ENCODE results near the gene PYHIN1. TPM values are rescaled to one million over a fixed set of nuclear protein-coding genes. Genes with fewer than 3 reads are reported as not detected.

PYHIN1 gene
- total and polyA plus RNA-seq, 2 experiments from 2014 or later = not detected

GRCh38 chr1:158978730-158979129, 47.4 kb downstream of the PYHIN1 start:
- no peak overlapping the region for H3K4me3 ChIP-seq
- Mint-ChIP-seq H3K4me3 (no peak overlapping the region), H3K36me3 (ENCODE audit: low read depth) (peaks cover 5% of the 10 kb centered on the region; the same call in 2 of the 3 replicates), H3K27ac (no peak overlapping the region), H3K27me3 (ENCODE audit: insufficient read depth, low read depth, poor library complexity) (peaks cover 4% of the 10 kb centered on the region), H3K4me1 (peaks cover 14% of the 10 kb centered on the region; the same call in 2 of the 3 replicates), H3K9me3 (peaks cover 16% of the 10 kb centered on the region)
- ATAC-seq = no peak
- no peak overlapping the region for H3K27ac ChIP-seq (ENCODE audit: low read depth)
- no peaks in the 10 kb centered on the region for H3K79me2 ChIP-seq (replicated peaks; ENCODE audit: insufficient read depth)
- peaks cover 10% of the 10 kb centered on the region; the same call in 1 of the 2 replicates for H3K4me1 ChIP-seq (ENCODE audit: insufficient read depth)
- H3K27me3 ChIP-seq (ENCODE audit: insufficient read depth) = no peaks in the 10 kb centered on the region
- H3F3A ChIP-seq (replicated peaks; ENCODE audit: low read depth) = no peaks in the 10 kb centered on the region
- H3K9me2 ChIP-seq (ENCODE audit: insufficient read depth) = peaks cover 13% of the 10 kb centered on the region
- no peak for DNase-seq (ENCODE audit: low spot score)
- H3K4me2 ChIP-seq = no peak overlapping the region
- H2AFZ ChIP-seq = no peak overlapping the region
- no peaks in the 10 kb centered on the region for H4K20me1 ChIP-seq (replicated peaks; ENCODE audit: insufficient read depth)
- TF ChIP-seq STAT1 (IDR thresholded peaks at IDR 0.05; ENCODE audit: unreplicated experiment) = no peak
- H3K36me3 ChIP-seq (ENCODE audit: insufficient read depth) = 0 out of 2 replicates have a peak, but pooled peaks cover 3% of the 10 kb centered on the region

- no peak overlapping the region for H3K4me3 ChIP-seq
- no peak overlapping the region for H3K4me2 ChIP-seq
- H3K27me3 Mint-ChIP-seq (ENCODE audit: insufficient read depth, low read depth, poor library complexity) = peaks cover 4% of the 10 kb centered on the region
- TF ChIP-seq NANOG (IDR thresholded peaks at IDR 0.05; ENCODE audit: borderline replicate concordance) (no peak), EZH2phosphoT487 (IDR thresholded peaks at IDR 0.05; ENCODE audit: unreplicated experiment) (no peak), ZNF331 (CRISPR knock-in tag; IDR thresholded peaks at IDR 0.05; ENCODE audit: low read depth) (no peak), CTCF (conservative IDR thresholded peaks at IDR 0.05; ENCODE audit: low read depth in 2 of 2) (no peak), ZNF114 (CRISPR knock-in tag; IDR thresholded peaks at IDR 0.05) (no peak), POLR2AphosphoS5 (IDR thresholded peaks at IDR 0.05; ENCODE audit: low read depth) (no peak), REST (IDR thresholded peaks at IDR 0.05; ENCODE audit: unreplicated experiment) (no peak), STAT1 (IDR thresholded peaks at IDR 0.05; ENCODE audit: unreplicated experiment) (no peak), JUNB (IDR thresholded peaks at IDR 0.05; ENCODE audit: unreplicated experiment) (no peak), CREB1 (CRISPR knock-in tag; IDR thresholded peaks at IDR 0.05; ENCODE audit: low read depth) (no peak), EZH2 (IDR thresholded peaks at IDR 0.05; ENCODE audit: low read depth, unreplicated experiment) (no peak)
- no peaks in the 10 kb centered on the region for H3K79me2 ChIP-seq (replicated peaks; ENCODE audit: insufficient read depth)
- no peak for ATAC-seq
- H4K20me1 ChIP-seq (replicated peaks; ENCODE audit: insufficient read depth) = no peaks in the 10 kb centered on the region
- no peaks in the 10 kb centered on the region for H3K27me3 ChIP-seq (ENCODE audit: insufficient read depth)
- H3K36me3 ChIP-seq (ENCODE audit: insufficient read depth) = 0 out of 2 replicates have a peak, but pooled peaks cover 3% of the 10 kb centered on the region
- H3K9me3 Mint-ChIP-seq = peaks cover 20% of the 10 kb centered on the region
- H3K36me3 Mint-ChIP-seq (ENCODE audit: low read depth) = peaks cover 5% of the 10 kb centered on the region; the same call in 2 of the 3 replicates
- H3K4me1 ChIP-seq (ENCODE audit: insufficient read depth) = peaks cover 10% of the 10 kb centered on the region; the same call in 1 of the 2 replicates
- peaks cover 18% of the 10 kb centered on the region for H3K9me2 ChIP-seq (ENCODE audit: insufficient read depth)
- no peak overlapping the region for H2AFZ ChIP-seq
- no peaks in the 10 kb centered on the region for H3F3A ChIP-seq (replicated peaks; ENCODE audit: low read depth)
- H3K4me3 Mint-ChIP-seq = no peak overlapping the region
- H3K27ac ChIP-seq (ENCODE audit: low read depth) = no peak overlapping the region
- H3K27ac Mint-ChIP-seq = no peak overlapping the region
- peaks cover 14% of the 10 kb centered on the region; the same call in 2 of the 3 replicates for H3K4me1 Mint-ChIP-seq
- no peak for DNase-seq (ENCODE audit: low spot score)
Observed at GRCh38 chr1:158979229-158979628, 47.9 kb downstream of the PYHIN1 start.
